Measurements from ENCODE around the gene FAM222B. TPM values are rescaled to one million over a fixed set of nuclear protein-coding genes. Genes with fewer than 3 reads are reported as not detected.

The FAM222B gene
- total and polyA plus RNA-seq, 9 of the 15 experiments (the other 6 are each of a cell fraction or from before 2014, with no cell fraction given) = 4.0 to 34.6 (median 7.5) TPM

- TF ChIP-seq ZC3H11A (IDR thresholded peaks at IDR 0.05; ENCODE audit: low read depth, low read length) (no peak), ZNF121 (CRISPR knock-in tag; conservative IDR thresholded peaks at IDR 0.05) (no peak), MTA2 (IDR thresholded peaks at IDR 0.05; ENCODE audit: low read depth) (no peak), POLR3A (IDR thresholded peaks at IDR 0.05; ENCODE audit: borderline replicate concordance, extremely low read depth, insufficient read depth, insufficient read length) (no peak), PHTF2 (CRISPR knock-in tag; IDR thresholded peaks at IDR 0.05) (no peak), SMAD3 (CRISPR knock-in tag; conservative IDR thresholded peaks at IDR 0.05) (no peak), KAT7 (CRISPR knock-in tag; IDR thresholded peaks at IDR 0.05; ENCODE audit: borderline replicate concordance) (no peak), SETDB1 (IDR thresholded peaks at IDR 0.05; ENCODE audit: low read length) (no peak), ZFX (CRISPR knock-in tag; IDR thresholded peaks at IDR 0.05) (peak; percentile 16; the same call in 1 of the 2 replicates), NR4A1 (CRISPR knock-in tag; IDR thresholded peaks at IDR 0.05) (no peak), NR4A1 (tag; IDR thresholded peaks at IDR 0.05) (no peak), SUPT5H (IDR thresholded peaks at IDR 0.05) (0 out of 2 replicates have a peak, but pooled peaks have one; percentile 42), HMGN3 (IDR thresholded peaks at IDR 0.05; ENCODE audit: borderline replicate concordance, extremely low read depth, insufficient read length, low read depth, low read length) (no peak), ZNF347 (CRISPR knock-in tag; IDR thresholded peaks at IDR 0.05; ENCODE audit: low read depth) (no peak), HDAC2 (IDR thresholded peaks at IDR 0.05) (no peak), POLR2A (conservative IDR thresholded peaks at IDR 0.05) (peak; percentile 43; the same call in 1 of the 2 replicates), PTRF (tag; IDR thresholded peaks at IDR 0.05) (no peak), CREM (IDR thresholded peaks at IDR 0.05; ENCODE audit: low read depth) (no peak)
These were observed 90.8 kb downstream of the FAM222B start (continued) for GRCh38 chr17:28751600-28752366.

Measured in K562 (cell line).